Amygdala (tissue), 56 donors: ENCODE results near the gene INMT.
"Not testable (repeated sequence)": the region's sequence is repeated elsewhere in the genome, so short reads cannot be mapped to it uniquely, and the experiment has no call there.

Experiments used
- DNase-seq, 56 donors: peaks; one replicate each; lab custom pipeline; 2025; lab: John Stamatoyannopoulos, UW

Gene INMT

GRCh38 chr7:30751696-30752273 lies at the start of gene INMT:
Gene INMT (plus strand): TSS chr7:30752135. CDS start chr7:30752151, 16 bp downstream.
- DNase-seq = no peak

- DNase-seq = no peak
Observed at GRCh38 chr7:30702200-30702599, 49.7 kb upstream of the INMT start.

GRCh38 chr7:30703756-30704155 lies 48.2 kb upstream of the INMT start:
- DNase-seq = no peak

DNA sequence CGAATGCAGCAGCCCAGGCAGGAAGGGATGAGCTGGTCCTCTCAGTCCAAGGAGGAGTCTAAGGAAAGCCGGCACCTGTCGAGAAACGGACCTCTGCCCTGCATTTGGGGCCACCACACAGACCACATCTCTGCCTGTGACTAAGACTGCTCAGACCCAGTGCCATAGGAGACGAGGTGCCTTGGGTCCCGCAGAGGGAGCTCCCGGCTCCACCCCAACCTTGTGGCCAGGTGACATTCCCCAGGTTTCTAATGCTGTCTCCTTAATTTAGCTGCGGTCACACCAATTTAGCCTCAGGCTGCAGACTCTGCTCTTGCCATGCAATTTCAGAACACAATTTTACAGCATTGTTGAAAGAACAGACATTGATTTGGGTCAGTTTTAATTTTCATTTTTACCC lies 46.9 kb upstream of the INMT start:
- DNase-seq = no peak

DNA sequence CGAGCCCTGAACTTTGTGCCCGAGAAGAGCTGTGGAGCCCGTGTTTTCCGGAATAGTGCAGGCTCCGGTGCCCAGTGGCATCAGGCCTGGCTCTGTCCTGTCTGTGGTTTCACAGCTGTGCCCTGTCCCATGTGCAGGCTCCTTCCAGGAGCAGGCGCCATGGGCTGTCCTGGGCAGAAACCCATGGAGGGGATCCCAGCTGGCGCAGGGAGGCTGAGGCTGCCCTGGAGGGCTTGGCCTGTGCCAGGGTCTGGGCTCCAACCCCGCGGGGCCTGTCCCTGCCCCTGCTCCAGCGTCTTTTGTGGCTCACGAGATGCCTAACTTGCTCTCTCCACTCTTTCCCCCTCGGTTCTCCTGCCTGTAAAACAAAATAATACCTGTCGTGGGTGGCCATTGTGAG lies 46.3 kb upstream of the INMT start:
- DNase-seq = peak in 1 of 56 donors; percentile 16

GRCh38 chr7:30706316-30706715 lies 45.6 kb upstream of the INMT start:
- no peak for DNase-seq

GRCh38 chr7:30706908-30707307 lies 45.0 kb upstream of the INMT start:
- no peak for DNase-seq

DNA sequence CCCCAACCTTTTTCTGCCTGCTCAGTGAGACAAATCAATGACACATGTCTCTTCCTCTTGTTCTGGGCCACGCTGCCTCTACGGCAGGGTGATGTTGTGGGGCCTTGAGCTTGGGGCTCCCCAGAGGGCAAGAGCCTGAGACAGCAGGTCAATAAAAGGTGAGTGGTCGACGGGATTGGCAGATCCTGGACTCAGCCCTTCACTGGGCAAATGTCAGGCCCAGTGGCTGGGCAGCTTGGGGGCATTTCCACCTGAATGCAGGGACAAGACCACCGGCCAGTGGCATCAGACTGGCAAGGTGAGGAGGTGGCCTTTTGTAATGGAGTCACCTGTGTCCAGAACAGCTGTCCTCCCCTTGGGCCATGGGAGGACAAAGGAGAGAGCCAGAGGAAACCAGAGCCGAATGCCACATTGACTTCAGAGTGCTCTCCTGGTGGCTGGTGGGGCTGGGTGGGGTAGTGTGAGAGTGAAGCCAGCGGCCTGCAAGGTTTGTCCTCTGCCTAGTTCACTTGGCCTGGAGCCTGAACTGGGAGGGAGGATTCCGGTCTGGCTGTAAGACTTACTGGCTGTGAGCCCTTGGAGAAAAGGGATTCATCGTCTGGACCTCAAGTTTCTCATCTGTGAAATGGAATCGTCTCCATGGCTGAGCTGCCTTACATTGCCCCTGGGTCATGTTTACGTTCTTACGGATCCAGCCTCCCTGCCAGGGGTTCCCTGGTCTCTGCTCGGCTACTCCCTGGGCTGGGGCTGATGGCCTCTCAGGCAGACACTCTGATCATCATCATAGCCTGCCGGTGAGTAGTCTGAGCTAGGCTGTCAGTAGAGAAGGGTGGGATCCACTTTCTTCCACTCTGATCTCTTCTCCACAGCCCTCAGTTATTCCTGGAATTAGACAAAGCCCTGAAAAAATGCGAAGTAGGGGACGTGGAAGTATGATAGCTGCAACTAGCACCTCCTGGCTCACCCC lies 44.3 kb upstream of the INMT start:
- no peak for DNase-seq

- no peak for DNase-seq
Observed at GRCh38 chr7:30708412-30708811, 43.5 kb upstream of the INMT start.

DNA sequence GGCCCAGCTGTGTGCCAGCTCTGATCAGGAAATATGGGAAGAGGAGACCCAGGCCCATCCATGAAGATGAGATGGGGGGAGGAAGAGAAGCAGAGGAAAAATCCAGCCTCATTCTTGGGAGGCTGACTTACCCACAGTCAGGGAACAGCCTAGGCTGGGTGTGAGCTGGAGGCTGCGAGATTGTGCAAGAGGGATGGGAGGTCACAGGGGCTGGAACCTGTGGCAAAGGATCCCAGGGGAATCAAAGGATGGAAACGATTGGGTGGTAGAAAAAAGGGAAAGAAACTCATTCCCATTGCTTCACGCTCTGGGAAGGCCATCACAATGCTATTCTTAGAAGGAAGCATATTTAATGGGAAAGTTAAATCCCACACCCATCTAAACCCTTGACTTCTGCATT lies 43.0 kb upstream of the INMT start:
- DNase-seq = no peak

DNA sequence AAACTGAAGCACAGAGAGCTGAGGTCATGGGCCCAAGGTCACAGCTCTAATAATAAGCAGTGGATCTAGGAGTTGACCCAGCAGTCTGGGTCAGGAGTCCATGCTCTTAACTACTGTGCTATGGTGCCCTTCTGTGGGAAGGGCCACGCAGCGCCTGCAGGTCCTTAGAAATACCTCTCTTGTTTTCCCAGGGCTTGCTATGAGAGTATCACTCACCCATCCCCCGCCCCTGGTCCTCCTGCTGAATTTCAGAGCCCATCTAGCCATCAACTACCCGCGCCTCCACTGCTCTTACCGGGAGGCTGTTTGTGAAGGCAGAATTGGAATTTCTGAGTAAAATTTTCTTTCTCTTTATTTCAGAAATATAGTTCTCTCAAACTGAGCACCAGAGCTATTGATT lies 42.4 kb upstream of the INMT start:
- no peak for DNase-seq

DNA sequence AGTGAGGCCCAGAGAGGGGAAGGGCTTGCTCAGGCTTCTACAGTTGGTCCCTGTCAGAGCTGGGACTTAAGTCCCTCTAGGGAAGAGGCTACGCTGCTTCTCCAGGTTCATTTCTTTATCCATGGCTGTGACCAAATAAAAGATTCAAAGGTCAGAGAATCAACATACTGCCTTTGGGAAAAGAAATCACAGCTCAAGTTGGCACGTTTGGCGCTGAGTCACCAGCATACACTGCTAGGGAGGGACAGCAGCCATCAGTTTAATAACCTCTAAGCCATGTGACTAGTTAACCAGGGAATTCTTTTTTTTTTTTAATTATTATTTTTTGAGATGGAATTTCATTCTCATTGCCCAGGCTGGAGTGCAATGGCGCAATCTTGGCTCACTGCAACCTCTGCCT lies 41.3 kb upstream of the INMT start:
- DNase-seq = no peak

GRCh38 chr7:30713392-30713791 lies 38.5 kb upstream of the INMT start:
- DNase-seq = no peak

DNA sequence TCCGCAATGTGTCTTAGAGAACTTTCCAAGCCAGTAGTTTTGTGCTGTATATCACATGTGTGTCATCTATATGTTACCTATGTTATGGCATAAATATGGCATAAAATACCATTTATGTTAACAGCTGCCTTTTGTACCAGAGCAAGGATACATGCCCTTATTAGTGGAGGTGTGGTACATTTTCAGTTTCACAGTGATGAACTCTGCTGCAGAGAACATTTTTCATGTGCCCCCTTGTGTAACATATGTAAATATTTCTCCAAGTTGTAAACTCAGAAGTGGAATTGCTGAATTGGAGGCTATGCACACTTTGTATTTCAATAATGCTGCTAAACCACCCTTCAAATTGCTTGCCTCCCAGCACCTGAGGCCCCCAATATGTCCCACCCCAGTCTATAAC lies 37.8 kb upstream of the INMT start:
- DNase-seq = no peak

GRCh38 chr7:30717181-30717580 lies 34.8 kb upstream of the INMT start:
- DNase-seq = no peak

- not testable (repeated sequence) for DNase-seq
Observed at GRCh38 chr7:30719434-30719833, 32.5 kb upstream of the INMT start.

DNA sequence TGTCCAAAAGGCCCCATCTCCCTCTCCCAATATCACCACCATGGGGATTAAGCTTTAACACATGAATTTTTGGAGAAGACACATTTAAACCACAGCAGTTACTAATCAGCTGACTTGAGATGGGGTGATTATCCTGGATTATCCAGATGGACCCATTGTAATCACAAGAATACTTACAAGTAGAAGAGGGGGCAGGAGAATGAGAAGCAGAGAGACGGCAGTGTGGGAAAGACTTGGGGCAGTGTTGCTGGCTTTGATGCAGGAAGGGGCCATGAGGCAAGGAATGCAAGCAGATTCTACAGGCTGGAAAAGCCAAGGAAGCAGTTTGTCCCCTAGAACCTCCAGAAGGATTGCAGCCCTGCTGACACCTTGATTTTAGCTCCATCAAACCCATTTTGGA lies 30.7 kb upstream of the INMT start:
- no peak for DNase-seq

DNA sequence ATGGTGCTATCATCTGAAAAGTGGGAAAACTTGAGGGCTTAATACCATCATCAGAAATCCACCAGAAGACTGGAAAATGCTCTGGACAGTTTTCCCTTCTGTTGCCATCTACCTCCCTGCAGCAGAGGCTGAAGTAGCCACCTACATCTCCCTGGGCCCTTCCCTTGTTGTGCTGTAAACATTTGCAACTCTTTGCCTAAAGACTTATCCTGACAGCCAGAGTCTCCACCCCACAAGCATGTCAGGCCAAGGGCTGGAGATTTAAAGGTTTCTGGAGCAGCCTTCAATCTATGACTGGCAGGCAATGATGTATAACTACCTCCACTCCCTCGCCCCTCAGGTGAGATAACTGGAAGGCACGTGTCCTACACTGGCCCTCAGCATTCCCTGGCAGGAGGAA lies 29.7 kb upstream of the INMT start:
- DNase-seq = no peak

DNA sequence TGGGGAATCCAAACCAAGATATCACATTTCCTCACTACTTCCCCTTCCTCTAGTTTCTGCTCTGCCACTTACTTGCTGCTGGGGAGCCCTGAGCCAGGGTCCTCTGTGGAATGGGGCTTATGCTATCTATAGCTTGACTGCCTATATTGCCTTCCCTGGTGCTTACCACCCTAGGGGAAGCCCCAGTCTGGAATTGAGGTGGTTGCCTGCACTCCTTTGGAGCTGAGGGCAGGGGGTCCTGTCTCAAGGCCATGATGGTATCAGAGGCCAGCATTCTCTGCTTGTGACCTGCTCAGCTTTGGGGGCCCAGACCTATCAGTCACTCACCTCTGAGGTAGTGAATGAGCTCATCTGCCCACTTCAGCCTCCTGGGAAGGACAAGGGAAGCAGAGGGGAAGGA lies 29.3 kb upstream of the INMT start:
- DNase-seq = no peak

DNA sequence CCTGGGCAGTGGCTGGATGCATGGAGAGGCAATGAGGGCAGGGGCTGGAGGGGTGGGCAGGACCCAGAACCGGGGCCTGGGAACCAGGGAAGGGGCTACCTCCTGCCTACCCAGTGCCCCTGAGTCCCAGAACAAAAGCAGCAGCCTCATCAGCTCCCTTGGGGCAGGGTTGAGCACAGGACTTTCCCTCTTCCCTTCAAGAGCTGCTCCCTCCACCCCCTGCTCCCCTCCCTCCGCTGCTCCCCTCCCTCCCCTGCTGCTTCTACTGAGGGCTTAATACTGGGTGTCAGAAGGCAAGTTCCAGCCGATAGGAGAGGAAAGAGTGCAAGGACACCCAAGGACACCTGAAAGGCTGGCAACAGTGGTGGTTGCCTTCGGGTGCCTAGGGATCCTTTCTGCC lies 28.2 kb upstream of the INMT start:
- DNase-seq = no peak

- no peak for DNase-seq
Observed at GRCh38 chr7:30726296-30727006, 25.5 kb upstream of the INMT start.
